Measurements from ENCODE around the gene ZNF821.

GRCh38 chr16:71837150-71837549 is 46.8 kb downstream of the ZNF821 start:
- no peak for TF ChIP-seq CTCF (IDR thresholded peaks at IDR 0.05; ENCODE audit: insufficient read depth, low read depth, low read length)
- TF ChIP-seq EZH2 (IDR thresholded peaks at IDR 0.05; ENCODE audit: insufficient read depth, low read length): no peak
